GM19328 (cell line): ENCODE data around the gene OASL.
A peak's percentile ranks its signal among the peaks of the same experiment; 100 is the strongest.

Experiments used
- ATAC-seq: cut with Tn5 transposase; IDR thresholded peaks from one replicate; pipeline ENCODE4 v1.9.1; 2021; ENCODE audit warnings: mild to moderate bottlenecking, moderate library complexity; ENCODE audit not compliant: unreplicated experiment

OASL gene

DNA sequence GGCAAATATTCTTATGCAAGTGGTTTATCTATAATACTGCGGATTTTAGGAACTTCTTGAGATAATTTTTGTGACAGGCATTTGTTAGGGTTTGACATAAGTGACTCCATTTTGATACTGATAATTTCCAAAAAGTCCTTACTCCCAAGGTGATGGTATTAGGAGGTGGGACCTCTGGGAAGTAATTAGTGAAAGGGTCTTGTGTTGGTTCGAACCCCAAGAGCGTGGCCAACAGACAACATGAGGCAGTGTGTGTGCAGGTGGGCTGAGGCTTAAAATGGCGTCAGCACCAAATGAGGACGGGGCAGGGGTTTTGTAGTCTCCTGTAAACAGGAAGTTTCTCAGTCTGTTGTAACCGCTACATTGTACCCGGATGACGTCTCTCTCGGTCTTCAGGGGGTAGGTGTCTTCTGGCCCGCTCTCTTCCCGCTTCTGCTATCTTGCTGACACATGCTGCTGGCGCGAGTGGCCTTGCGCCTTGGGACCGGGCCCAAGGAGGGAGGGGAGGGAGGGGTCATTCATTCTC is 21.0 kb downstream of the OASL start:
- ATAC-seq, result no peak

DNA sequence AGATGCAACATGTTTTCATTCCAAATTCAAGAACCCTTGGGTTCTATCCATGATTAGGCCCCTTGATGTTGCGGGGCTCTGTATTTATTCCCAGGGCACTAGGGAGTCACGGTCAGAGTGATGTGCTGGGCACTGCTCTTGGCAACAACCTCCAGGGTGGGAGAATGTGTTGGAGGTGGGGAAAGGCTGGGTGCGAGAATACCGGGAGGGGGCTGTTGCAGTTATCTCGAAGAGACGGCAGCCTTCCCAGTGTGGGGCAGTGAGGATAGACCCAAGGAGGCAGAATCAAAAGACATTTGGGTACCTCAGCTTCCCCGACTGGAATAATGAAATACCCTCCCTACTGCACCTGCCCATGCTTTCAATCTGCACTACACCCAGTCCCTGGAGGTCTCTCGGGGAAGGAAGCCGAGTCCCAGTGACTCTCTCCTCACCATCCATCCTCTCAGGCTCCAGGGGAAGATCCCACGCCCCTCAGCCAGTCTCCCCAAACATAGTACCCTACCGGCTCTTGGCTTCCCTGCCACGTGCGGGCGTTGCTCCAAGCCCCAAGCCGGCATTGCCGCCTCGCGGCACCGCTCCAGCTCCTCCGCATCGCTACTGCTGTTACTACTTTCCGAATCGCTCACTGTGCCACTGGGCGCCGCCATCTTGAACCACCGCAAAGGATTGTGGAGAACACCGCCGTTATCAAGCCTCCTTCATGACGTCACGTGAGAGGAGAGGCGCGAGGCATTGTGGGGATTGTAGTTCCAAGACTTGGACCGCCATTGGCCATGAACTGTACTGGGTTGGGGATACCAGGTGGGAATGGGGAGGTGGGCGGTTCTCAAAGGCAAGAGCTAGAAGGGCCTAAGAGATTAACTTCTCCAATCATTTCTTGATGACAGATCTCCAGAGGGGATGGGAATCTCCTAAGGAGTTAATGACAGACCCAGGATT is 22.9 kb downstream of the OASL start, which contains the start of gene C12orf43:
Gene C12orf43, minus strand, starts transcription at position 663 of the 942 bp plus-strand sequence. Its CDS starts 13 bp downstream, at position 650.
- peak; percentile 96 for ATAC-seq

DNA sequence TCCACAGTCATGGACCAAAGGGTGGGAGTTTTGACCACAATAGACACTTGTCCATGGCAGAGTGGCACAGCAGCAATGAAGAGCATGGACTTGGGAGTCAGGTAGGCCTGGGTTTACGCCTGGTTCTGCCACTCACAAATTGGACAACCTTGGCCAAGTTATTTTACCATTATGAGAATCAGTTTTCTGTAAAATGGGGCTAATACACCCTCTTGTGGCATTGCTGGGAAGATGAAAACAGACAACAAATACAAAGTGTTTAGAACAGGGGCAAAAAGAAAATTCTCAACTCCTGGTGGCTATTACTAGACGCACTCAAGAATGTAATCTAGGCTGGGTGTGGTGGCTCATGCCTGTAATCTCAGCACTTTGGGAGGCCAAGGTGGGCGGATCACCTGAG is 25.3 kb downstream of the OASL start:
- ATAC-seq, result no peak

DNA sequence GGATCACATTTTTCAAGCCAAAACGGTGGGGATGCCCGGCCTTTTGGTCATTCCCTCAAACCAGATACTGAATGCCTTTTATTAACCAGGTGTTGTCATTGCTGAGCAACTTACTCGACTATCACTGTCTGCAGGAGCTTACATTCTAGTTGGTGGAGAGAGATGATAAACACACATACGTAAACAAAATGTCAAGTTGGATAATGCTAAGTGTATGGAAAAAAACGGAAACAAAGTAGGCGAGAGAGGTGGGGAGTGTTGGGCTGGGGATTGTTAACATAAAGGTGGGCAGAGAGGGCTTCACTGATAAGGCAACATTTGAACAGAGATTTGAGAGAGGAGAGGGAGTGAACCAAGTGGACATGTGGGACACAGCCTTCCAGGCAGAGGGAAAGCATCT is 27.2 kb downstream of the OASL start:
- ATAC-seq, result no peak

DNA sequence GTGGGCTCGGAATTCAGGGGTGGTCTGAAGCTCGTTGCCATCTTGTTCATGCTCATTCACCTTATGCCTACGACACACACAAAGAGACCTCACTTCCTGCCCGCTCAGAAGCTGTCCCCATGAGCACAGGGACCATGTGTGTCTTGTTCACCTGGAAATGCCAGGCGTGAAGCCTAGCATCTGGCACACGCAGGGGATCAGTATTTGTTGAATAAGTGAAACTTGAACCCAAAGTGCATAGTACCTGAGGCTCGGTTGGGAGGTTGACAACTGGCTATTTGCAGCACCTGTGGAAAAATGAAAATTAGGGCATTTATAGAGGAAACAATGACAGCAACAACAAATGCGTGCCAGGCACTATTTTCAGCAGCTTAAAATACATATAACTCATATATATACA is 28.2 kb downstream of the OASL start:
- ATAC-seq, result no peak

DNA sequence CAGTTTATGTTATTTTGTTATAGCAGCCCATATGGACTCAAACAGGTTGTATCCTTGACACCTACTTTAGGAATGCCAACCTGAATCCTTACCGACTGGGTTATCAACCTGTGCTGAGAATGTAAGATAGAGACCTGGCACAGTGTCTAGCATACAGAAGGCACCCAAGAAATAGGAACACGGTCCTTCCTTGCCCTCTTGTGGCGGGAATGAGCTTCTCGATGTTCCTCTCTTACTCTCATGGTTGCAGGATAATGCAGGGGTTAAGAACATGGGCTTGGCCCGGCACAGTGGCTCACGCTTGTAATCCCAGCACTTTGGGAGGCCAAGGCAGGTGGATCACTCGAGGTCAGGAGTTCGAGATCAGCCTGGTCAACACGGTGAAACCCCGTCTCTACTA is 29.3 kb downstream of the OASL start:
- no peak for ATAC-seq

DNA sequence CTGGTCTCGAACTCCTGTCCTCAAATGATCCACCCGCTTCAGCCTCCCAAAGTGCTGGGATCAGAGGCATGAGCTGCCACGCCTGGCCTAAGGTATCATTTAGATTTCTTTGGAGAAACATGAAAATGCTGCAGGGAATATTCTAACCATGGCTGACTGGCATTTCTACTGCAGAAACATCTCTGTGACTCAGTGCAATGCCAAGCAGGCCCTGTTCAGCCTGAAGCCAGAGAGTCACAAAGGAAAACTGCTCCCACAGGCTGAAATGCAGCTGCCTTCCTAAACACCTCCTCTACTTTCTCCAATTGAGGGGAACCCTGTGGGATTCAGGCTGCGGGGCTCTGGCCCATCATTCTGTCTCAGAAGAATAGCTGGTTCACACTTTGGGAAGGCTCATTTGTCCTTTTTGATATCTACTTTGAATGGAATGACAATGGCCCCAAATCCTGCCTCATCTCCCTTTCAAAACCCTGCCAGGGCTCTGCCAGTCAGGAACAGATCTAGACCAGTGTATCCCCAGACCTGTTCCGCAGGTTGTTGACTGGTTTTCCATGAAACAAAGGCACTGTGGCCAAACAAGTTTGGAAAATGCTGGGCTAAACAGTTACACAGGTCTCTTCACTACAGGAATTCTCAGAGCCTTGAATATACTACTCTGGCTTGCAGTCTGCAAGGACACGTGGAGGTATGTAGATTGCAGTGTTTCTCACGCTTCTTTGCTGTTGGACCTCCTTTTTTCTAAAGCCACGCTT is 30.5 kb downstream of the OASL start:
- ATAC-seq, result no peak

DNA sequence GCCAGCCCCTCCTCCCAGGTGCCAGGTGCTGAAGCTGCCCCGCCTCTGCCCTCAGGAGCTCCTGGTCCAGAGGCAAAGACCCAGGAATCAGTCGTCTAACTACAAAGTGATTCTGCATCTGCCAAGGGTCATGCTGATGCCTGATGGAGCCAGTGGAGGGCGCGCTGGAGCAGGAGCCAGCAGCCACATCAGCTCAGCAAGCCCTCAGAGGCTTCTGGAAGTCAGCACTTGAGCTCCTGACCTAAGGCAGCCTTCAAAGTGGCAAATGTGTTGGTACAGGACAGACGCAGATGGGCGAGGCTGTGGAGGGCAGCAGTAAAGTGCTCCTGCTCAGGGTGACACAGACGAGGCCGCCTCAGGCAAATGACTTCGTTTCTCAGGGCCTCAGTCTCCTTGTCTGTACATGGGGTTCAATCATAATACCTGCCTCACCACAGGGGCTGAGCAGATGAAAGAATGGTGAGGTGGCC is 33.7 kb downstream of the OASL start:
- ATAC-seq, result no peak

DNA sequence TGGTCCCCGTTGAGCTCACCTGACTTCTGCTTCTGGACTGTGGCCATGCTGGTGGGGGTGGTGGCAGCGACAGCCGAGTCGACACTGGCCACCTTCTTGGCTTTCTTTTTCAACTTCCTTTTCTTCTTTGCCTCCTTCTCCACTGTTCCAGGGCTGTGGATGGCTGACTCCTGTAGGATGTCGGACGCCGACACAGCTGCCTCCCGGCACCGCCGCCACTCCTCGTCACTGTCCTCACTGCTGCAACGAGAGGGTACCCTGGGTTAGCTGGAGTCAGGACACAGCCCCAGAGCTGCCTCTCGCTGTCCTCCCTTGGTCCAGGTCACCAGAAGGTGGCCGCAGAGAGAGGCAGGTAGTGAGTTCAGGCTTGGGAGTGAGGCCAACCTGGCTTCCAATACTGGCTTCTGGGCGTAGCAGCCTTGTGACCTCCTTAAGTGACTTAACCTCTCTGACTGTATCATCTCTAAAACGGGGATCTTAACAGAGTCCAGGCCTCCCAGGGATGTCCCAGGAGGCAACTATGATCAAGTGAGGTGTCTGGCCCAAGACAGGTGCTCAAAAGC is 34.7 kb downstream of the OASL start:
- ATAC-seq, result no peak

DNA sequence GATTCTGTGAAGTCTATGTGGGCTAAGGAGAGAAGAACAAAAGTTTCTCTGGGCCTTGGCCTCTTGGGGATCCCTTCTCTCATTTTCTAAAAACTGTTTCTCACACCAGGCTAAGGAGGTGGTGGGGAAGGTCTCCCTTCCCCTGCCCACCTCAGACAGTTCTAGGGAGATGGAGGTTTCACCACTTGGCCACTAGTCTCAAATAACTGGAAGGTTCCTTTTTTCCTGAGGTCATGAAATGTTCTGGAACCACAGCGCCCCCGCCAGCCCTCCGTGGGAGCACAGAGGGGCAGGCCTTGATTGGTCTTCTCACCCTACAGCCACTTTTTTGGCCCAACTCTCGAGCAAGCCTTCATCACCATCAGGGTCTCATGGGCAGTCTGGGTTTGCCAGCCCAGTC is 35.4 kb downstream of the OASL start:
- ATAC-seq, result no peak

DNA sequence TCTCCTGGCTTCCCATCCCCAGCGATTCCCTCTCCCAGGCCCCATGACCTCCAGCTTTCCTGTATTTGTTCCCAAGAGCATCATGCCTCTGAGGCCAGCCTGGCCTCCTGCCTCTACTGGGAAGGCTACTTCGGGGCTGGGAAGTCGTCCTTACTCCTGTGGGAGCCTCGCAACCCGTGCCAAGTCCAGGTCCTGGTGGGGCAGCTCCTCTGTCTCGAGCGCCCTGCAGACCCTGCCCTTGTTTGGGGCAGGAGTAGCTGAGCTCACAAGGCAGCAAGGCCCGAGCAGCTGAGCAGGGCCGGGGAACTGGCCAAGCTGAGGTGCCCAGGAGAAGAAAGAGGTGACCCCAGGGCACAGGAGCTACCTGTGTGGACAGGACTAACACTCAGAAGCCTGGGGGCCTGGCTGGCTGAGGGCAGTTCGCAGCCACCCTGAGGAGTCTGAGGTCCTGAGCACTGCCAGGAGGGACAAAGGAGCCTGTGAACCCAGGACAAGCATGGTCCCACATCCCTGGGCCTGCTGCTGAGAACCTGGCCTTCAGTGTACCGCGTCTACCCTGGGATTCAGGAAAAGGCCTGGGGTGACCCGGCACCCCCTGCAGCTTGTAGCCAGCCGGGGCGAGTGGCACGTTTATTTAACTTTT is 37.1 kb downstream of the OASL start:
- no peak for ATAC-seq

DNA sequence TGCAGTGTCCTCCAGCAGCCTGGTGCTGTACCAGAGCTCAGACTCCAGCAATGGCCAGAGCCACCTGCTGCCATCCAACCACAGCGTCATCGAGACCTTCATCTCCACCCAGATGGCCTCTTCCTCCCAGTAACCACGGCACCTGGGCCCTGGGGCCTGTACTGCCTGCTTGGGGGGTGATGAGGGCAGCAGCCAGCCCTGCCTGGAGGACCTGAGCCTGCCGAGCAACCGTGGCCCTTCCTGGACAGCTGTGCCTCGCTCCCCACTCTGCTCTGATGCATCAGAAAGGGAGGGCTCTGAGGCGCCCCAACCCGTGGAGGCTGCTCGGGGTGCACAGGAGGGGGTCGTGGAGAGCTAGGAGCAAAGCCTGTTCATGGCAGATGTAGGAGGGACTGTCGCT is 38.0 kb downstream of the OASL start:
- no peak for ATAC-seq

DNA sequence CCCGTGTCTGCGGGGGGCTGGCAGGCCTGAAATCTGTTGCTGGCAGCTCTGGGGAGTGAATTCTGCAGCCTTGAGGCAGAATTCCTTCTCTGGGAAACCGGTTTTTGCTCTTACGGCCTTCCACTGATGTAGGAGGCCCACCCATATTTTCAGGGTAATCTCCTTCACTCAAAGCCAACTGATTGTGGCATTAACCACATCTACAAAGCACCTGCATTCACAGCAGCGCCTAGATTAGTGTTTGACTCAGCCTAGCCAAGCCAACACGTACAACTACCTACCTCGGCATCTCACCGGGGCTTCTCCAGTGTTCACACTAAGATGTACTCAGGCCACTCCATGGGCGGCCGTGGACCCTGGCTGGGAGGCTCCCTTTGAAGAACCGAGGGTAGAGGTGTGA is 38.5 kb downstream of the OASL start:
- ATAC-seq, result no peak

DNA sequence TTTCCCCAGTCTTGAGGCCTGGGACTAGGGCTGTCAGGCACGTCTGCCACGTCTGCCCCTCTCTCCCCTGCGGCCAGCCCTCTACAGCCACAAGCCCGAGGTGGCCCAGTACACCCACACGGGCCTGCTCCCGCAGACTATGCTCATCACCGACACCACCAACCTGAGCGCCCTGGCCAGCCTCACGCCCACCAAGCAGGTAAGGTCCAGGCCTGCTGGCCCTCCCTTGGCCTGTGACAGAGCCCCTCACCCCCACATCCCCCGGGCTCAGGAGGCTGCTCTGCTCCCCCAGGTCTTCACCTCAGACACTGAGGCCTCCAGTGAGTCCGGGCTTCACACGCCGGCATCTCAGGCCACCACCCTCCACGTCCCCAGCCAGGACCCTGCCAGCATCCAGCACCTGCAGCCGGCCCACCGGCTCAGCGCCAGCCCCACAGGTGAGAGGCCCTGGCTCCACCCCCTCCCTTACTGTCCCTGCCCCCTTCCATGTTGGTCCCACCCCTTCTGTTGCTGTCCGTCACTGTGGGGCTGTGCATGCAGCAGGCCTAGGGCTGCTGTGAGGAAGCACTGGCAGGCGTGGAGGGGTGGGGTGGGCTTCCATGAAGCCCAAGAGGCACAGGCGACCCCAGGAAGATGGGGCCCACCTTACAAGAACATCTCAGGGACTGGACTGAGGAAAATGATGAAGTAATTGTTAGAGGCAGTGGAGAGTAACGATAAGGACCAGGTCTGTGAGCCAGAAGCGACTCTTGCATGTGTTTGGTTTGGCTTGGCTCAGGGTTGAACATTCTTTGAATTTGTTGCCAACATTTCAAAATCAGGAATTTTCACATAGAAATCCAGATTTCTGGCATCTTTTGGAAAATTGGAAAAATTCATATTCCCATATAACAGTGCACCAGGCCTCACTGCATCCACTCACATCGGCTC is 39.6 kb downstream of the OASL start:
- ATAC-seq, result no peak

DNA sequence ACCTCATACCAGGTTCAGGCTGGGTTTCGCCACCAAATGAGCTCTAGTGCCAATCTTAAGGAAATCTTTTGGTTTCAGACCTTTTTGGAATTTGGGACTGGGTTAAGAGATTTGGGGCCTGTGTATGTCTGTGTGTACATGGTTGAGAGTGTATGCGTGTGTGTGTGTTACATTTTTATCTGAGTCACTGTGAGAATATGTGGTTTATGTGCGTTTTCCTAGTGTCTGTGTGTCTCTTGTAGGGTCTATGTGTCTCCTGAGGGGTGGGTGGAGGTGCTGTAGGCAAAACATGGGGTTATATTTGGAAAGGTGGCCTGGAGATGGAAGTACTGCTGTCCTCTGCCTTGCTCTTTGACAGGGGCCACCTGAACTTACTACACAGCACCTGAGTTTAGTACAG is 40.6 kb downstream of the OASL start:
- ATAC-seq, result no peak

DNA sequence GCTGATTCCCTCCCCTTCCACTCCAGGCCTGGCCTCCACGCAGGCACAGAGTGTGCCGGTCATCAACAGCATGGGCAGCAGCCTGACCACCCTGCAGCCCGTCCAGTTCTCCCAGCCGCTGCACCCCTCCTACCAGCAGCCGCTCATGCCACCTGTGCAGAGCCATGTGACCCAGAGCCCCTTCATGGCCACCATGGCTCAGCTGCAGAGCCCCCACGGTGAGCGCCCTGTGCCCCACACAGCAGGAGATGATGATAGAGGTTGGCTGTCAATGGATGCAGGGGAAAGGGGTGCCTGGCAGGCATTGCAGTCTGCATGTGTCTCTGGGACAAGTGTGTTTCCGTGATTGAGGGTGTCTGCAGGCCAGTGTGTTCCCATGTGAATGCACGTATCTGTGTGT is 41.6 kb downstream of the OASL start:
- ATAC-seq, result no peak

DNA sequence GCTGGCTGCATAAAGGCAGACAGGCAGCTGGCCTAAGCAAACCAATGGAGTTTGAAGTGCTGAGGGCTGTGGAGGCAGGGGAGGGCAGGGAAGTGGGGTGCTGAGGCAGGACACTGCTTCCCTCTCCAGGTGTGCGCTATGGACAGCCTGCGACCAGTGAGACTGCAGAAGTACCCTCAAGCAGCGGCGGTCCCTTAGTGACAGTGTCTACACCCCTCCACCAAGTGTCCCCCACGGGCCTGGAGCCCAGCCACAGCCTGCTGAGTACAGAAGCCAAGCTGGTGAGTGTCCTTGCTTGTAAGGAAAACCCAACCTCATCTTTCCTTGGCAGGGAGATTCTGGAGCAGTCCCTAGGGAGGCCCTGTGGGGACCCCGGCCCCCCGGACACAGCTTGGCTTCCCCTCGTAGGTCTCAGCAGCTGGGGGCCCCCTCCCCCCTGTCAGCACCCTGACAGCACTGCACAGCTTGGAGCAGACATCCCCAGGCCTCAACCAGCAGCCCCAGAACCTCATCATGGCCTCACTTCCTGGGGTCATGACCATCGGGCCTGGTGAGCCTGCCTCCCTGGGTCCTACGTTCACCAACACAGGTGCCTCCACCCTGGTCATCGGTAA is 42.8 kb downstream of the OASL start:
- ATAC-seq, result no peak

DNA sequence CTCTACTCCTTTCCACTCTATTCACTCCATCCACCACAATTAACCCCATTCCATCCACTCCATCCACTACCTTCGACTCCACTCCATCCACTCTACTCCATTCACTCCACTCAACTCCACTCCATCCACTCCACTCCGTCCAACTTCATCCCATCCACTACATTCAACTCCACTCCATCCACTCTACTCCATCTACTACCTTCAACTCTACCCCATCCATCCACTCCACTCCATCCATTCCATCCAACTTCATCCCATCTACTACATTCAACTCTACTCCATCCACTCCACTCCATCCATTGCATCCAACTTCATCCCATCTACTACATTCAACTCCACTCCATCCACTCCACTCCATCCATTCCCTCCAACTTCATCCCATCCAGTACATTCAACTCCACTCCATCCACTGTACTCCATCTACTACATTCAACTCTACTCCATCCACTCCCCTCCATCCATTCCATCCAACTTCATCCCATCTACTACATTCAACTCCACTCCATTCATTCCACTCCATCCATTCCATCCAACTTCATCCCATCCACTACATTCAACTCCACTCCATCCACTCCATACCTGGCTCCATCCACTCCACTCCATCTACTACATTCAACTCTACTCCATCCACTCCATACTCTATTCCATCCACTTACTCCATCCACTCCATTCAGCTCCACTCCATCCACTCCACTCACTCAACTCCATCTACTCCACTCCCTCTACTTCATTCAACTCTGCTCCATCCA is 44.3 kb downstream of the OASL start:
- ATAC-seq, result no peak

DNA sequence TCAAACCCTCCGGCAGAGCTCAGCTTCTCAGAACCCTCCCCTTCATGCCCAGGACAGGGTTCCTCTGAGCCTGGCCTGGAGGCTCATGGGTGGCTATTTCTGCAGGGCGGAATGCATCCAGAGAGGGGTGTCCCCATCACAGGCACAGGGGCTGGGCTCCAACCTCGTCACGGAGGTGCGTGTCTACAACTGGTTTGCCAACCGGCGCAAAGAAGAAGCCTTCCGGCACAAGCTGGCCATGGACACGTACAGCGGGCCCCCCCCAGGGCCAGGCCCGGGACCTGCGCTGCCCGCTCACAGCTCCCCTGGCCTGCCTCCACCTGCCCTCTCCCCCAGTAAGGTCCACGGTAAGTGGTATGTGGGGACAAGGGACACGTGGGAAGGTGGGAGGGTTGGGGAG is 45.0 kb downstream of the OASL start:
- ATAC-seq, result no peak
